Lower lobe of right lung (tissue), 2 donors: Measurements from ENCODE around the gene DUS2. TPM values are rescaled to one million over a fixed set of nuclear protein-coding genes. Genes with fewer than 3 reads are reported as not detected.
A peak's percentile ranks its signal among the peaks of the same experiment; 100 is the strongest.

Source experiments
- ATAC-seq, 2 donors: fragments of 200-7000 bp; cut with Tn5 transposase; one replicate each; pipeline ENCODE4 v1.9.1; 2020 to 2022; ENCODE audit warnings: mild to moderate bottlenecking in 2 of 2, moderate library complexity in 2 of 2
- DNase-seq: peaks from one replicate; pipeline ENCODE4 v3.0.0-alpha.2; 2020
- H3K27ac ChIP-seq: fragments of 200-600 bp; one replicate; pipeline ENCODE4 v1.8.0; 2022
- H3K27me3 ChIP-seq: fragments of 200-600 bp; one replicate; pipeline ENCODE4 v1.8.0; 2022; ENCODE audit warnings: low read depth
- H3K36me3 ChIP-seq: fragments of 200-600 bp; one replicate; pipeline ENCODE4 v1.8.0; 2022; ENCODE audit warnings: mild to moderate bottlenecking
- H3K4me1 ChIP-seq: fragments of 200-600 bp; one replicate; pipeline ENCODE4 v1.8.0; 2022
- H3K4me3 ChIP-seq: fragments of 200-600 bp; one replicate; pipeline ENCODE4 v1.8.0; 2022; ENCODE audit warnings: mild to moderate bottlenecking
- H3K9me3 ChIP-seq: fragments of 200-600 bp; one replicate; pipeline ENCODE4 v1.8.0; 2022
- CTCF ChIP-seq: fragments of 200-600 bp; IDR thresholded peaks from one replicate; pipeline ENCODE4 v1.8.0; 2022; ENCODE audit warnings: antibody characterized with exemption, mild to moderate bottlenecking
- intact Hi-C: fragments of 100-400 bp; cut with DNase I; formaldehyde crosslinking; loops from one replicate; pipeline ENCODE4 v1.11.0; 2022
- total RNA-seq: library from RNA; stranded (reverse); fragmentation: NEBNext Ultra II Directional; extraction: Animal tissue kit (Norgen Biotek cat#: 25700); gene quantifications from one replicate; pipeline ENCODE4 v1.2.1, GENCODE V29; 2021
- donor health status: DM: no; HTN: yes; CAD: no; lungs with severe emphysema.

Gene DUS2
- total RNA-seq, 1 donor from 2014 or later: 15.1 TPM

- no peak for DNase-seq
- intact Hi-C loops: no loop called here
- peaks cover 28% of the 10 kb centered on the region for H3K36me3 ChIP-seq
- no peak for TF ChIP-seq CTCF
- no peak overlapping the region for H3K4me3 ChIP-seq
- no peaks in the 10 kb centered on the region for H3K9me3 ChIP-seq
- H3K27me3 ChIP-seq: no peaks in the 10 kb centered on the region
- peaks cover 11% of the 10 kb centered on the region for H3K4me1 ChIP-seq
- no peak for ATAC-seq
- no peak overlapping the region for H3K27ac ChIP-seq
Measured at GRCh38 chr16:68046106-68046505, 23.0 kb downstream of the DUS2 start.

DNA sequence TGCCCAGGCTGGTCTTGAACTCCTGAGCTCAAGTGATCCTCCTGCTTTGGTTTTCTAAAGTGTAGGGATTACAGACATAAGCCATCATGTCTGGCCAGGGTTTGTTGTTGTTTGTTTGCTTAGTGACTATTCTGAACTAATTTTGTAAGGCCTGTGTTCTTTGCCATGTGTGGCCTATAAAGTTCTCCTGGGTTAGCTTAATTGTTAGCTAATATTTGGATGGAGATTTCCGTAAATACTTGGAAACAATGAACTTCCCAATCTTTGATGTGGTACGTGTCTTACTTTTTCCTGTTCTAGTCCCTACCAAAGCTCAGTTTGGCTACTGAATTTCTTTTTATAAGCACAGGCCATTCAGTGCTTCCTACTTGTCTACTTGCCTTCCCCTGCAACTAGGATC is 24.9 kb downstream of the DUS2 start:
- peak overlapping the region; percentile 11 for H3K27ac ChIP-seq
- no peak for DNase-seq
- H3K9me3 ChIP-seq: no peaks in the 10 kb centered on the region
- no peak for TF ChIP-seq CTCF
- intact Hi-C loops: no loop called here
- H3K4me3 ChIP-seq: no peak overlapping the region
- H3K4me1 ChIP-seq: no peaks in the 10 kb centered on the region
- H3K27me3 ChIP-seq: no peaks in the 10 kb centered on the region
- H3K36me3 ChIP-seq: peaks cover 42% of the 10 kb centered on the region
- ATAC-seq: no peak

- intact Hi-C loops: no loop called here
- TF ChIP-seq CTCF: no peak
- no peaks in the 10 kb centered on the region for H3K27me3 ChIP-seq
- no peaks in the 10 kb centered on the region for H3K9me3 ChIP-seq
- DNase-seq (no peak), ATAC-seq (no peak)
- H3K36me3 ChIP-seq: peaks cover 56% of the 10 kb centered on the region
- no peaks in the 10 kb centered on the region for H3K4me1 ChIP-seq
- H3K27ac ChIP-seq: no peak overlapping the region
- no peak overlapping the region for H3K4me3 ChIP-seq
Measured at GRCh38 chr16:68049449-68049848, 26.4 kb downstream of the DUS2 start.

- intact Hi-C loops: no loop called here
- Histone ChIP-seq H3K4me3 (no peak overlapping the region), H3K36me3 (peaks cover 61% of the 10 kb centered on the region), H3K27ac (no peak overlapping the region), H3K9me3 (no peaks in the 10 kb centered on the region), H3K4me1 (no peaks in the 10 kb centered on the region), H3K27me3 (no peaks in the 10 kb centered on the region)
- no peak for TF ChIP-seq CTCF
- no peak for DNase-seq
- ATAC-seq: no peak
Measured at GRCh38 chr16:68055395-68055794, 32.3 kb downstream of the DUS2 start.

GRCh38 chr16:68059804-68060203 is 36.7 kb downstream of the DUS2 start:
- ATAC-seq: no peak
- no peak for DNase-seq
- H3K27ac ChIP-seq: no peak overlapping the region

More at GRCh38 chr16:68059804-68060203, 36.7 kb downstream of the DUS2 start:
- intact Hi-C loops: no loop called here
- Histone ChIP-seq H3K36me3 (peaks cover 32% of the 10 kb centered on the region), H3K4me1 (peaks cover 22% of the 10 kb centered on the region), H3K9me3 (no peaks in the 10 kb centered on the region), H3K27me3 (no peaks in the 10 kb centered on the region), H3K4me3 (no peak overlapping the region)
- no peak for TF ChIP-seq CTCF
